ENCODE data around the gene CELA3B.
"Not testable (repeated sequence)": the region's sequence is repeated elsewhere in the genome, so short reads cannot be mapped to it uniquely, and the experiment has no call there.

The CELA3B gene

GRCh38 chr1:21980515-21981220, 3.8 kb downstream of the CELA3B start:
- not testable (repeated sequence) for DNase-seq

GRCh38 chr1:21981253-21981652, 4.4 kb downstream of the CELA3B start:
- DNase-seq: not testable (repeated sequence)

DNA sequence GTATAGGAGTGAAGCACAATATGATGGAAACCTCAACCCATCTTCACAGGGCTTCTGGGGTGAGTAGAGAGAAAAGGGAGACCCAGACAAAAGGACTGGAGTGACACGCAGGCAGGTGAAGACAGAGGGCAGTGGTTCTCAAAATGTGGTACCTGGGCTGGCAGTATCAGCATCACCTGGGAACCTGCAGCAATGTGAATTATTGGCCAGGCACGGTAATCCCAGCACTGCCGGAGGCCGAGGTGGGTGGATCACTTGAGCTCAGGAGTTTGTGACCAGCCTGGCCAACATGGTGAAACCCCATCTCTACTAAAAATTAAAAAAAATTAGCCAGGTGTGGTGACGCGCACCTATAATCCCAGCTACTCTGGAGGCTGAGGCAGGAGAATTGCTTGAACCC, 5.3 kb downstream of the CELA3B start:
- DNase-seq: not testable (repeated sequence)

- DNase-seq: not testable (repeated sequence)
These were observed 6.7 kb downstream of the CELA3B start for GRCh38 chr1:21983539-21983938.

GRCh38 chr1:21985893-21986292, 9.1 kb downstream of the CELA3B start:
- DNase-seq: not testable (repeated sequence)

- not testable (repeated sequence) for DNase-seq
These were observed 9.6 kb downstream of the CELA3B start for GRCh38 chr1:21986386-21986785.

DNA sequence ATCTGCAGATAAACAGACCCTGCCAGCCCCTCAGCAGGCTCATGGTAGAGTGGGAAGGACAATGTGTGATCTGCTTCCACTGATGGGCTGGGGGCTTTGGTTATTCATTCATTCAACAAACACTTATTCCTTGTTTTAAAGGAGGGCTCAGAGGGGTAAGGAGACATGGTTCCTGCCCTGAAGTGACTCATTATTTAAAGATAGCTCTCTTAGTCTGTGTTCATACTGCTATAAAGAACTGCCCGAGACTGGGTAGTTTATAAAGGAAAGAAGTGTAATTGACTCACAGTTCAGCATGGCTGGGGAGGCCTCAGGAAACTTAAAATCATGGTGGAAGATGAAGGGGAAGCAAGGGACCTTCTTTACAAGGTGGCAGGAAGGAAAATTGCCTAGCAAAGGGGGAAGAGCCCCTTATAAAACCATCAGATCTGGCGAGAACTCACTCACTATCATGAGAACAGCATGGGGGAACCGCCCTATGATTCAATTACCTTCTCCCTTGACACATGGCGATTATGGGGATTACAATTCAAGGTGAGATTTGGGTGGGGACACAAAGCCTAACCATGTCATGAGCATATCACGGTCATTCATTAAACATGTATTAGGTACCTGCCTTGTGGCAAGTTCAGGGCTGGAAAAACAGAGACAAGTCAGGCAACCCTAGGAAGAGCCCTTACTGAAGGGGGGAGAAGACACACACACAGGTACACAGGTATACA, 13.0 kb downstream of the CELA3B start:
- not testable (repeated sequence) for DNase-seq

GRCh38 chr1:21992186-21992585, 15.4 kb downstream of the CELA3B start:
- DNase-seq: not testable (repeated sequence)

DNA sequence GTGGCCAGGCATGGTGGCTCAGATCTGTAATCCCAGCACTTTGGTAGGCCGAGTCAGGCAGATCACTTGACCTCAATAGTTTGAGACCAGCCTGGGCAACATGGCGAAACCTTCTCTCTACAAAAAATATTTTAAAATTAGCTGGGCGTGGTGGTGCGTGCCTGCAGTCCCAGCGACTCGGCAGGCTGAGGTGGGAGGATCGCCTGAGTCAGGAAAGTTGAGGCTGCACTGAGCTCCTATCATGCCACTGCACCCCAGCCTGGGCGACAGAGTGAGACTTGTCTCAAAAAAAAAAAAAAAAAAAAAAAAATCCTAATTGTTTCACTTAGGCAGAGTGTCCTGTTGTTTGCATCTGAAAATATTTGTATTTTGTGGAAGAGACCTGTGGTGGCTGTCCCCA, 17.9 kb downstream of the CELA3B start:
- not testable (repeated sequence) for DNase-seq

- not testable (repeated sequence) for DNase-seq
These were observed 19.8 kb downstream of the CELA3B start for GRCh38 chr1:21996663-21996970.

GRCh38 chr1:21997891-21998623, 21.2 kb downstream of the CELA3B start:
- DNase-seq: not testable (repeated sequence)

DNA sequence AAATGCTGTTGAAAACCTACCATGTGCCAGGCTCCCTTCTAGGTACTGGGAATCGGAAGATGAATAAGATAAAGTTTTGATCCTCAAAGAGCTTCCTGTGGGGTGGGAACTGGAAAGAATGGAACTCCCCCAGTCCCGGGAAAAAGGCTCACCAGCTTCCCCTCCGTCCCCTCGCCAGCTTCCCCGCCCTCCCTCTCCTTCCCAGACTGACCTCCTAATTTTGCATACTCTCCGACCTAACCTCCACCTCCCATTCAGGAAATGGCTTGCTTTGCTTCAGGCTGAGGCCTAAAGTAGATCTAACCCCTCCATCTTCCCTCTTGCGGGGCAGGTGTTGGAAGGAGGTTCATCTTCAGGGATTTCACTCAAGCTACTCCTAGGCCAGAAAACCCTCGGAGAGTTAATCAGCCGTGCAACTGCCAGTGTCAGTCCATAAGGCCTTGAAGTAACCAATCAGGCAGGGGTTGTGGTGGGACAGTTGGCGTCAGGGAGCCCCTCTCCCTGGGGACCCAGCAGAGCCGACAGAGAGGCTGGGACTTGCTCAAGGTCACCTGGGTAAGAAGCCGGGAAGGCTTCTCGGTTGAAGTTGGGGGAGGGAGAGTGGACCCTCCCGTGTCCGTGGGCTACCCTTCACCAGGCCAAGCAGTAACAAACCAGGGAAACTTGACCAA, 21.9 kb downstream of the CELA3B start:
- not testable (repeated sequence) for DNase-seq

DNA sequence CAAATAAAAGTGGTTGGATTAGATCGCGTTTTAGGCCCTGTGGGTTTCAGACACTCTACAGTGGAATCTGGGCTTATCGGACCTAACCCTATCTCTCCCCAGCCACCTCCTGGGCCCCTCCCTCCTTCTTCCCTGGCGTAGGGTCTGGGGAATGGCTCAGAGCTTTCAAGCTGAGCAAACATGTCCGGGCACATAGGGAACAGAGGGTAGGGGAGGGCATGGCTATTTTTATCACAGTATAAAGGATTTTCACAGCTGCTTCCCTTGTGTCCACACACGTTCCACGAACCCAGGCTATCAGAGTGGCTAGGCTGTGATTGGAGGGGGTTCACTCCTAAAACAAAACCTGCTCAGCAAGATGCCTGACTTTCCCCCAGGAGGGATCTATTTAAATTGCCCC, 22.8 kb downstream of the CELA3B start:
- DNase-seq: not testable (repeated sequence)

DNA sequence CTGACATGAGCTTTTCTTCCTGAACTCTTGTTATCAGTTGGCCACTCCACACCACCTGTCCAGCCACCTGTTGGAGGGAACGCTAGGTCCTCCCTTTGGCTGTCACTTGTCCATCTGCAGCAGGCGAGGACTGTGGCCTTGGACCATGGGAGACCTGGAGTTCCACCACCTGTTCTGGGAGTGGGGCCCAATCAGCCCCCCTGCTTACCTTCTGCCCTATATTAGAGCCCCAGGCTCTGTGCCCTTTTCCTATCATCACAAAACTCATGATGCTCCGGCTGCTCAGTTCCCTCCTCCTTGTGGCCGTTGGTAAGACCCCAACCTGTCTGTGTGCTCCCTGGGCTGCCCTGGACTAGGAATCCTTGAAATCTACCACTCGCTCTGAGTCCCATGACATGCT, 24.6 kb downstream of the CELA3B start, which contains the start of gene CELA3A:
Gene CELA3A, plus strand, starts transcription at position 249 of the 400 bp plus-strand sequence. Its CDS starts 18 bp downstream, at position 267.
- no peak for DNase-seq

DNA sequence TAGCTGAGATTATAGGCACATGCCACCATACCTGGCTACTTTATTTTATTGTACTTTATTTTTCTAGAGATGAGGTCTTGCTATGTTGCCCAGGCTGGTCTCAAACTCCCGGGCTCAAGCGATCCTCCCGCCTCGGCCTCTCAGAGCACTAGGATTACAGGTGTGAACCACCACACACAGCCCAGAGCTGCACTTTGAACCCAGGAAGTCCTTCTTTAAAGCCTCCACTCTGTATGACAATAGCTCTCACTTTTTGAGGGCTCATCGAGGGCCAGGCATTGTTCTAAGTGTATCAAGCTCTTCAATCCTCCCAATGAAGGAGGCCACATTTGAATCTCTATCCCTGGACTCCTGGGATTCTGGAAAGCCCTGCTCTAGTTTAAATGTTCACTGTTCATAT, 25.6 kb downstream of the CELA3B start:
- not testable (repeated sequence) for DNase-seq

- DNase-seq: not testable (repeated sequence)
These were observed 26.1 kb downstream of the CELA3B start for GRCh38 chr1:22002875-22003274.

DNA sequence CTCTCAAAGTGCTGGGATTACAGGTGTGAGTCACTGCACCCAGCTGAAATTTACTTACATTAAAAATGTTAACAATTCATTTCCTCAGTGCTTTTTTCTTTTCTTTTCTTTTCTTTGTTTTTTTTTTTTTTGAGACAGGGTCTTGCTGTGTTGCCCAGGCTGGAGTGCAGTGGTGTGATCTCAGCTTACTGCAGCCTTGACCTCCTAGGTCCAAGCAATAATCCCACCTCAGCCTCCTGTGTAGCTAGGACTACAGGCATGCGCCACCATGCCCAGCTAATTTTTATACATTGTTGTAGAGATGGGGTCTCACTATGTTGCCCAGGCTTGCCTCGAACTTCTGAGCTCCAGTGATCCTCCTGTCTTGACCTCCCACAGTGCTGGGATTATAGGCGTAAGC, 27.1 kb downstream of the CELA3B start:
- not testable (repeated sequence) for DNase-seq

DNA sequence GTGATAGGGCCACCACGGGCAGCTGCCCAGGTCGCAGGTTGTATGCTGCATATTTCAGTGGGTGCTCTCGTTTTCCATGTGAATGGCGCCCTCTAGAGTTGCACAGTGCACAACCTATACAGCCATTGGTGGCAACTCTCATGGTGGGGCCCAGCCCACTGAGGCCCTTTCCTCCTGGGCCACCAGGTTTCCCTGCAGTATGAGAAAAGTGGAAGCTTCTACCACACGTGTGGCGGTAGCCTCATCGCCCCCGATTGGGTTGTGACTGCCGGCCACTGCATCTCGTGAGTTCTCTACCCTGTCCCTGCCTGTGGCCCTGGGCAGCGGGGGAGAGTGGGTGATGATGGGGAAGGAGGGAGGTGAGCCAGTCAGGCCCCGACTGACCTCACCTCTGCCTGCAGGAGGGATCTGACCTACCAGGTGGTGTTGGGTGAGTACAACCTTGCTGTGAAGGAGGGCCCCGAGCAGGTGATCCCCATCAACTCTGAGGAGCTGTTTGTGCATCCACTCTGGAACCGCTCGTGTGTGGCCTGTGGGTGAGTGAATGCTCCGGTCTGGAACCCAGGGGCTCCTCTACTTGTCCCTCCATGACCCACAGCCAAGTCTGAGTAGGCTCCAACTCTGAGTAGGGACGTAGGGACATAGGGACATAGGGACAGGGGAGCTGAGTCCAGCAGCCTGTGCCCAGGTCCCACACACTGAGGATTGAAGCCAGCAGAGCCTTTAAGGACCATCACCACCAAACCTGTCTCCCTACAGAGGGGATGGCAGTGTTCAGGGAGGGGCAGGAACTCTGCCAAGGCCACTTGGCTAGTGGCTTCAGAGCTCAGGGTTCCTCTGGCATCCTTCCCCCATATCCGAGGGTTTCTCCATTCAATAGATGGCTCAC, 28.7 kb downstream of the CELA3B start:
- peak; percentile 13 for DNase-seq

- not testable (repeated sequence) for DNase-seq
These were observed 29.9 kb downstream of the CELA3B start for GRCh38 chr1:22006736-22007135.

GRCh38 chr1:22007262-22007661, 30.4 kb downstream of the CELA3B start:
- not testable (repeated sequence) for DNase-seq

DNA sequence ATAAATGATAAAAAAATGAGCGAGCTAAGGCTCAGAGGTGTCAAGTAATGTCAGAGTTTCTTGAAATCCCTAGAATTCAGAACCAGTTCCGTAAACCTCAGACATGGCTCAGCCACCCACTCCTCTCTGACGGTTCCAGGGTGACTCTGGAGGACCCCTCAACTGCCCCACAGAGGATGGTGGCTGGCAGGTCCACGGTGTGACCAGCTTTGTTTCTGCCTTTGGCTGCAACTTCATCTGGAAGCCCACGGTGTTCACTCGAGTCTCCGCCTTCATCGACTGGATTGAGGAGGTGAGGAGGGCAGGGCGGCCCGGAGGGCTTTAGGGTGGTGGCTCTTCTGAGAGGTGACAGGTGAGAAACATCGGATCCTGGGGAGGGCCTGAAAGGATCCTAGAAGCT, 32.7 kb downstream of the CELA3B start:
- not testable (repeated sequence) for DNase-seq

DNA sequence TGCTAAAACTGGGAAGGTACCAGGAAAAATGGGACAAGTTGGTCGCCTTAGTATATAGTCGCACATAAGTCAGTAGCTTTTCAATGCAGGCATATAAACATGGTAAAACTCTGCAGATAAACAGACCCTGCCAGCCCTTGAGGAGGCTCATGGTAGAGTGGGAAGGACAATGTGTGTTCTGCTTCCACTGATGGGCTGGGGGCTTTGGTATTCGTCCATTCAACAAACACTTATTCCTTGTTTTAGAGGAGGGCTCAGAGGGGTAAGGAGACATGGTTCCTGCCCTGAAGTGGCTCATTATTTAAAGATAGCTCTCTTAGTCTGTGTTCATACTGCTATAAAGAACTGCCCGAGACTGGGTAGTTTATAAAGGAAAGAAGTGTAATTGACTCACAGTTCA, 35.9 kb downstream of the CELA3B start:
- not testable (repeated sequence) for DNase-seq

All from central memory CD4-positive, alpha-beta T cell (primary cell).